Osteocyte (in vitro differentiated cells): ENCODE measurements around the gene KRT27. TPM values are rescaled to one million over a fixed set of nuclear protein-coding genes. Genes with fewer than 3 reads are reported as not detected.

Experiments used
- DNase-seq: peaks from one replicate; pipeline ENCODE4 v3.0.0; 2021; ENCODE audit warnings: mixed read lengths; ENCODE audit not compliant: unreplicated experiment; ENCODE audit errors: extremely low spot score
- H3K27ac Mint-ChIP-seq: one replicate; pipeline ENCODE4 v1.8.0; 2021; ENCODE audit warnings: mild to moderate bottlenecking, mixed read lengths; ENCODE audit not compliant: unreplicated experiment
- H3K27me3 Mint-ChIP-seq: one replicate; pipeline ENCODE4 v1.8.0; 2021; ENCODE audit warnings: mixed read lengths; ENCODE audit not compliant: unreplicated experiment
- H3K36me3 Mint-ChIP-seq: one replicate; pipeline ENCODE4 v1.8.0; 2021; ENCODE audit warnings: mixed read lengths; ENCODE audit not compliant: unreplicated experiment
- H3K4me1 Mint-ChIP-seq: one replicate; pipeline ENCODE4 v1.8.0; 2021; ENCODE audit warnings: mixed read lengths; ENCODE audit not compliant: unreplicated experiment
- H3K4me3 Mint-ChIP-seq: one replicate; pipeline ENCODE4 v1.8.0; 2021; ENCODE audit warnings: mild to moderate bottlenecking, moderate library complexity, mixed read lengths; ENCODE audit not compliant: unreplicated experiment
- H3K9me3 Mint-ChIP-seq: one replicate; pipeline ENCODE4 v1.8.0; 2021; ENCODE audit warnings: mixed read lengths; ENCODE audit not compliant: unreplicated experiment
- CTCF ChIP-seq: fragments of 200-600 bp; sonication (generic); IDR thresholded peaks from 2 replicates; pipeline ENCODE4 v1.5.0; 2021; ENCODE audit warnings: antibody characterized with exemption, mild to moderate bottlenecking, moderate library complexity
- long read RNA-seq: library from polyadenylated mRNA; unstranded; transcript quantifications from one replicate; pipeline ENCODE4 v2.0.0, GENCODE V29; 2021
- total RNA-seq: library from RNA; stranded (reverse); gene quantifications from 2 replicates; pipeline ENCODE4 v1.2.1, GENCODE V29; 2021

KRT27 gene
- total RNA-seq, result not detected in 2 replicates
- long read RNA-seq, result 0 reads

GRCh38 chr17:40782450-40782849, at the start of gene KRT27:
Gene KRT27 (minus strand): TSS chr17:40782550. CDS start chr17:40782493, 57 bp downstream.
- H3K4me1 Mint-ChIP-seq, result no peaks in the 10 kb centered on the region
- no peak for TF ChIP-seq CTCF
- no peaks in the 10 kb centered on the region for H3K36me3 Mint-ChIP-seq
- no peak within 1 kb of the TSS for H3K4me3 Mint-ChIP-seq
- peaks cover 57% of the 10 kb centered on the region for H3K27me3 Mint-ChIP-seq
- no peak within 1 kb of the TSS for H3K27ac Mint-ChIP-seq
- no peaks in the 10 kb centered on the region for H3K9me3 Mint-ChIP-seq
- no peak for DNase-seq

- Mint-ChIP-seq H3K4me3 (no peak overlapping the region), H3K27ac (no peak overlapping the region), H3K9me3 (peaks cover 5% of the 10 kb centered on the region), H3K27me3 (no peaks in the 10 kb centered on the region), H3K36me3 (peaks cover 12% of the 10 kb centered on the region), H3K4me1 (peaks cover 13% of the 10 kb centered on the region)
- no peak for DNase-seq
- no peak for TF ChIP-seq CTCF
Measured at GRCh38 chr17:40830085-40830776, 47.9 kb upstream of the KRT27 start.

GRCh38 chr17:40828454-40829044, 46.2 kb upstream of the KRT27 start:
- Mint-ChIP-seq H3K36me3 (peaks cover 5% of the 10 kb centered on the region), H3K4me1 (peaks cover 13% of the 10 kb centered on the region), H3K9me3 (peaks cover 5% of the 10 kb centered on the region), H3K4me3 (no peak overlapping the region), H3K27ac (no peak overlapping the region), H3K27me3 (no peaks in the 10 kb centered on the region)
- no peak for TF ChIP-seq CTCF
- no peak for DNase-seq

GRCh38 chr17:40827746-40828453, 45.5 kb upstream of the KRT27 start:
- Mint-ChIP-seq H3K4me3 (no peak overlapping the region), H3K27ac (peak overlapping the region; percentile 8), H3K9me3 (peaks cover 5% of the 10 kb centered on the region), H3K4me1 (peaks cover 13% of the 10 kb centered on the region), H3K27me3 (no peaks in the 10 kb centered on the region), H3K36me3 (peaks cover 4% of the 10 kb centered on the region)
- no peak for DNase-seq
- TF ChIP-seq CTCF, result no peak

GRCh38 chr17:40825599-40825998, 43.2 kb upstream of the KRT27 start:
- Mint-ChIP-seq H3K36me3 (peaks cover 3% of the 10 kb centered on the region), H3K27me3 (no peaks in the 10 kb centered on the region), H3K27ac (no peak overlapping the region), H3K9me3 (peaks cover 5% of the 10 kb centered on the region), H3K4me3 (no peak overlapping the region), H3K4me1 (peaks cover 13% of the 10 kb centered on the region)
- TF ChIP-seq CTCF, result no peak
- no peak for DNase-seq
